ENCODE measurements around the gene CNPY2. TPM values are rescaled to one million over a fixed set of nuclear protein-coding genes. Genes with fewer than 3 reads are reported as not detected.

The CNPY2 gene
- 10 to 100 TPM; 75.5 to 79.3 (median 77.7) TPM for total RNA-seq
- long read RNA-seq, donor 1, transcript CNPY2-201 (6 exons, 1,214 nt): major isoform, 24 of 37 reads
- long read RNA-seq, donor 1, transcript CNPY2-206 (3 exons, 817 nt): minor isoform, 6 of 37 reads
- long read RNA-seq, donor 1, partial matches to known transcripts: 1 of 37 reads
- long read RNA-seq, donor 1, other reads (novel, unspliced or antisense): 4 of 37 reads
- long read RNA-seq, donor 2, transcript CNPY2-206 (3 exons, 817 nt): minor isoform, 14 of 54 reads
- long read RNA-seq, donor 2, transcript CNPY2-201 (6 exons, 1,214 nt): major isoform, 36 of 54 reads
- long read RNA-seq, donor 2, partial matches to known transcripts: 0 of 54 reads
- long read RNA-seq, donor 2, other reads (novel, unspliced or antisense): 4 of 54 reads

- TF ChIP-seq CTCF (IDR thresholded peaks at IDR 0.05): no peak
- H3K36me3 ChIP-seq (ENCODE audit: low read depth): no peaks in the 10 kb centered on the region
These were observed at the start of gene CNPY2 for GRCh38 chr12:56315622-56316473. Gene CNPY2, minus strand, starts transcription at chr12:56315988. Its CDS starts 771 bp downstream, at chr12:56315217.

GRCh38 chr12:56362130-56363059, 46.6 kb upstream of the CNPY2 start, which contains the start of gene APOF:
Gene APOF, minus strand, starts transcription at chr12:56362857. Its CDS starts 112 bp downstream, at chr12:56362745.
- no peaks in the 10 kb centered on the region for H3K9me3 ChIP-seq
- ATAC-seq: no peak
- no peak for DNase-seq
- H3K4me3 ChIP-seq: no peak within 1 kb of the TSS
- no peaks in the 10 kb centered on the region for H3K36me3 ChIP-seq (ENCODE audit: low read depth)
- intact Hi-C loops (cut with DNase I, micrococcal nuclease): no loop called here
- H3K4me1 ChIP-seq (ENCODE audit: low read depth): peaks cover 10% of the 10 kb centered on the region
- no peak for TF ChIP-seq CTCF (IDR thresholded peaks at IDR 0.05)

More at GRCh38 chr12:56315622-56316473, at the start of gene CNPY2:
- no peaks in the 10 kb centered on the region for H3K9me3 ChIP-seq
- H3K4me3 ChIP-seq: peak within 1 kb of the TSS; percentile 50
- peaks cover 11% of the 10 kb centered on the region for H3K4me1 ChIP-seq (ENCODE audit: low read depth)
- intact Hi-C loops (cut with DNase I, micrococcal nuclease): no loop called here
- DNase-seq: peak; percentile 96 to 97 (median 96)
- peak; percentile 93 for ATAC-seq

- Histone ChIP-seq H3K4me1 (ENCODE audit: low read depth) (peaks cover 10% of the 10 kb centered on the region), H3K9me3 (no peaks in the 10 kb centered on the region), H3K36me3 (ENCODE audit: low read depth) (no peaks in the 10 kb centered on the region), H3K4me3 (no peak overlapping the region)
- DNase-seq (peak in 1 of 3 donors; percentile 26), ATAC-seq (no peak)
- no peak for TF ChIP-seq CTCF (IDR thresholded peaks at IDR 0.05)
- intact Hi-C loops (cut with DNase I, micrococcal nuclease): no loop called here
These were observed 45.8 kb upstream of the CNPY2 start for GRCh38 chr12:56361487-56362129.

GRCh38 chr12:56359851-56360767, 44.3 kb upstream of the CNPY2 start, which contains the start of gene STAT2:
Gene STAT2, minus strand, starts transcription at chr12:56360107. Its CDS starts 3,536 bp downstream, at chr12:56356571.
- intact Hi-C loops (cut with DNase I, micrococcal nuclease): no loop called here

More at GRCh38 chr12:56359851-56360767, 44.3 kb upstream of the CNPY2 start, which contains the start of gene STAT2:
- Histone ChIP-seq H3K4me1 (ENCODE audit: low read depth) (peaks cover 10% of the 10 kb centered on the region), H3K9me3 (no peaks in the 10 kb centered on the region), H3K36me3 (ENCODE audit: low read depth) (no peaks in the 10 kb centered on the region), H3K4me3 (peak within 1 kb of the TSS; percentile 51)
- TF ChIP-seq CTCF (IDR thresholded peaks at IDR 0.05): peak; percentile 20
- ATAC-seq: peak; percentile 98
- DNase-seq: peak; percentile 99 to 100 (median 99)

Measured in mucosa of descending colon (tissue), 3 donors.